ENCODE data around the gene BTBD16.

GRCh38 chr10:122341141-122341810 lies 70.2 kb downstream of the BTBD16 start:
- no peak for TF ChIP-seq POLR2A (IDR thresholded peaks at IDR 0.05; ENCODE audit: low read depth, low read length)
- no peak for TF ChIP-seq TAF1 (IDR thresholded peaks at IDR 0.05; ENCODE audit: low read depth, low read length)
- TF ChIP-seq POLR2AphosphoS5 (IDR thresholded peaks at IDR 0.05; ENCODE audit: low read depth, low read length), result no peak
- TF ChIP-seq SPI1 (IDR thresholded peaks at IDR 0.05; ENCODE audit: low read depth, low read length), result no peak
- TF ChIP-seq POU2F2 (IDR thresholded peaks at IDR 0.05; ENCODE audit: low read depth, low read length), result no peak
